ENCODE data around the gene ORMDL2.

Gene ORMDL2

GRCh38 chr12:55817345-55818139 lies at the start of gene ORMDL2, which contains the start of gene SARNP:
Gene ORMDL2, plus strand, starts transcription at chr12:55818041. Its CDS starts 959 bp downstream, at chr12:55819000.
Gene SARNP, minus strand, starts transcription at chr12:55817724. Its CDS starts 23 bp downstream, at chr12:55817701.
- in situ Hi-C loops (cut with MboI; ENCODE audit: low sequenced_read_pairs) = no loop called here

- in situ Hi-C loops (cut with MboI; ENCODE audit: low sequenced_read_pairs) = no loop called here
Observed at GRCh38 chr12:55771736-55772135, 46.1 kb upstream of the ORMDL2 start.

- in situ Hi-C loops (cut with MboI; ENCODE audit: low sequenced_read_pairs) = no loop called here
Observed at GRCh38 chr12:55777856-55778255, 40.0 kb upstream of the ORMDL2 start.

- in situ Hi-C loops (cut with MboI; ENCODE audit: low sequenced_read_pairs) = no loop called here
Observed at GRCh38 chr12:55780685-55781084, 37.2 kb upstream of the ORMDL2 start.

GRCh38 chr12:55788546-55788945 lies 29.3 kb upstream of the ORMDL2 start:
- in situ Hi-C loops (cut with MboI; ENCODE audit: low sequenced_read_pairs) = no loop called here

- in situ Hi-C loops (cut with MboI; ENCODE audit: low sequenced_read_pairs) = no loop called here
Observed at GRCh38 chr12:55789171-55789570, 28.7 kb upstream of the ORMDL2 start.

- in situ Hi-C loops (cut with MboI; ENCODE audit: low sequenced_read_pairs) = no loop called here
Observed at GRCh38 chr12:55789893-55790292, 27.9 kb upstream of the ORMDL2 start.

GRCh38 chr12:55795950-55796349 lies 21.9 kb upstream of the ORMDL2 start:
- in situ Hi-C loops (cut with MboI; ENCODE audit: low sequenced_read_pairs) = no loop called here

- in situ Hi-C loops (cut with MboI; ENCODE audit: low sequenced_read_pairs) = no loop called here
Observed at GRCh38 chr12:55797068-55797467, 20.8 kb upstream of the ORMDL2 start.

- in situ Hi-C loops (cut with MboI; ENCODE audit: low sequenced_read_pairs) = no loop called here
Observed at GRCh38 chr12:55797550-55797949, 20.3 kb upstream of the ORMDL2 start.

- in situ Hi-C loops (cut with MboI; ENCODE audit: low sequenced_read_pairs) = no loop called here
Observed at GRCh38 chr12:55806982-55807381, 10.9 kb upstream of the ORMDL2 start.

GRCh38 chr12:55809274-55809673 lies 8.6 kb upstream of the ORMDL2 start:
- in situ Hi-C loops (cut with MboI; ENCODE audit: low sequenced_read_pairs) = no loop called here

GRCh38 chr12:55812088-55812487 lies 5.8 kb upstream of the ORMDL2 start:
- in situ Hi-C loops (cut with MboI; ENCODE audit: low sequenced_read_pairs) = no loop called here

GRCh38 chr12:55814257-55814656 lies 3.6 kb upstream of the ORMDL2 start:
- in situ Hi-C loops (cut with MboI; ENCODE audit: low sequenced_read_pairs) = no loop called here

- in situ Hi-C loops (cut with MboI; ENCODE audit: low sequenced_read_pairs) = no loop called here
Observed at GRCh38 chr12:55815473-55815872, 2.4 kb upstream of the ORMDL2 start.

- in situ Hi-C loops (cut with MboI; ENCODE audit: low sequenced_read_pairs) = no loop called here
Observed at GRCh38 chr12:55816881-55817344, 928 bp upstream of the ORMDL2 start.

- in situ Hi-C loops (cut with MboI; ENCODE audit: low sequenced_read_pairs) = no loop called here
Observed at GRCh38 chr12:55818140-55818728, 393 bp downstream of the ORMDL2 start.

- in situ Hi-C loops (cut with MboI; ENCODE audit: low sequenced_read_pairs) = no loop called here
Observed at GRCh38 chr12:55818886-55819285, 1.0 kb downstream of the ORMDL2 start.

- in situ Hi-C loops (cut with MboI; ENCODE audit: low sequenced_read_pairs) = no loop called here
Observed at GRCh38 chr12:55820679-55821078, 2.8 kb downstream of the ORMDL2 start.

- in situ Hi-C loops (cut with MboI; ENCODE audit: low sequenced_read_pairs) = no loop called here
Observed at GRCh38 chr12:55822228-55822627, 4.4 kb downstream of the ORMDL2 start.

- in situ Hi-C loops (cut with MboI; ENCODE audit: low sequenced_read_pairs) = no loop called here
Observed at GRCh38 chr12:55823419-55823818, 5.6 kb downstream of the ORMDL2 start.

- in situ Hi-C loops (cut with MboI; ENCODE audit: low sequenced_read_pairs) = no loop called here
Observed at GRCh38 chr12:55824726-55825125, 6.9 kb downstream of the ORMDL2 start.

Data from hTERT RPE-1 (cell line).